ENCODE data around the gene AGAP1.

GRCh38 chr2:235609746-235610145 is 115.9 kb downstream of the AGAP1 start:
- TF ChIP-seq CTCF (IDR thresholded peaks at IDR 0.05) (no peak), POLR2A (IDR thresholded peaks at IDR 0.05) (no peak)

Data from thyroid gland (tissue), 4 donors.